RWPE2 (cell line): ENCODE measurements around the gene RBM41.
A peak's percentile ranks its signal among the peaks of the same experiment; 100 is the strongest.
"Not testable (repeated sequence)": the region's sequence is repeated elsewhere in the genome, so short reads cannot be mapped to it uniquely, and the experiment has no call there.

Source experiments
- ATAC-seq: fragments of 200-7000 bp; cut with Tn5 transposase; 3 replicates; pipeline ENCODE4 v1.9.1; 2021; ENCODE audit warnings: low read depth
- DNase-seq: peaks from one replicate; pipeline ENCODE4 v3.0.0-alpha.2; 2020; ENCODE audit warnings: low spot score
- H3K27ac ChIP-seq: fragments of 450-650 bp; 2 replicates; pipeline ENCODE4 v1.5.1; 2017; ENCODE audit warnings: mild to moderate bottlenecking; ENCODE audit not compliant: poor library complexity, severe bottlenecking
- H3K27me3 ChIP-seq: fragments of 250-450 bp; sonication (Bioruptor Pico); 2 replicates; pipeline ENCODE4 v1.5.1; 2021; ENCODE audit warnings: mild to moderate bottlenecking, moderate library complexity; ENCODE audit not compliant: insufficient read depth, poor library complexity, severe bottlenecking
- H3K36me3 ChIP-seq: fragments of 250-450 bp; sonication (Bioruptor Pico); 2 replicates; pipeline ENCODE4 v1.5.1; 2020; ENCODE audit warnings: low read depth, mild to moderate bottlenecking, moderate library complexity
- H3K4me1 ChIP-seq: fragments of 250-450 bp; sonication (Bioruptor Pico); 2 replicates; pipeline ENCODE4 v1.5.1; 2021; ENCODE audit warnings: mild to moderate bottlenecking, moderate library complexity; ENCODE audit not compliant: insufficient read depth, poor library complexity, severe bottlenecking
- H3K4me3 ChIP-seq: fragments of 250-450 bp; sonication (Bioruptor Pico); 2 replicates; pipeline ENCODE4 v1.5.1; 2021; ENCODE audit warnings: mild to moderate bottlenecking, moderate library complexity; ENCODE audit not compliant: severe bottlenecking
- H3K9me3 ChIP-seq: fragments of 250-450 bp; sonication (Bioruptor Pico); 2 replicates; pipeline ENCODE4 v1.5.1; 2021; ENCODE audit warnings: mild to moderate bottlenecking, moderate library complexity; ENCODE audit not compliant: severe bottlenecking
- TF ChIP-seq, protein P1 (sequence below): fragments of 450-650 bp; IDR thresholded peaks from one replicate; pipeline ENCODE4 v1.5.1; 2017; ENCODE audit warnings: mild to moderate bottlenecking, moderate library complexity; ENCODE audit not compliant: poor library complexity, severe bottlenecking

Gene RBM41

DNA sequence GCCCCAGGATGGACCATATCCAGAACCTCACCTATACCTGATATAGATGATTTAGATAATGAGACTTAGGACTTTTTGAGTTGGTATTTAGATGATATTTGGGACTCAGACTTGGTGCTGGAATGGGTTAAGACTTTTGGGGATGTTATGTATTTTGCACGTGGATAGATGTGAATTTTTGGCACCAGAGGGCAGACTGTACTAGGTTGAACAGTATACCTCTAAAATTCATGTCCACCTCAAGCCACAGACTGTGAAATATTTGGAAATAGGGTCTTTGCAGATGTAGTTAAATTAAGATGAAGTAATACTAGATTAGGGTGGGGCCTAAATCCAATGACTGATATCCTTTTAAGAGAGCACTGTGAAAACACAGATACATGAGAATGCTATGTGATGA is 15.6 kb downstream of the RBM41 start:
- Histone ChIP-seq H3K27ac (no peak overlapping the region), H3K4me3 (no peak overlapping the region), H3K36me3 (peaks cover 5% of the 10 kb centered on the region; the same call in 1 of the 2 replicates), H3K9me3 (no peaks in the 10 kb centered on the region), H3K4me1 (no peaks in the 10 kb centered on the region), H3K27me3 (no peaks in the 10 kb centered on the region)
- TF ChIP-seq, protein P1, sequence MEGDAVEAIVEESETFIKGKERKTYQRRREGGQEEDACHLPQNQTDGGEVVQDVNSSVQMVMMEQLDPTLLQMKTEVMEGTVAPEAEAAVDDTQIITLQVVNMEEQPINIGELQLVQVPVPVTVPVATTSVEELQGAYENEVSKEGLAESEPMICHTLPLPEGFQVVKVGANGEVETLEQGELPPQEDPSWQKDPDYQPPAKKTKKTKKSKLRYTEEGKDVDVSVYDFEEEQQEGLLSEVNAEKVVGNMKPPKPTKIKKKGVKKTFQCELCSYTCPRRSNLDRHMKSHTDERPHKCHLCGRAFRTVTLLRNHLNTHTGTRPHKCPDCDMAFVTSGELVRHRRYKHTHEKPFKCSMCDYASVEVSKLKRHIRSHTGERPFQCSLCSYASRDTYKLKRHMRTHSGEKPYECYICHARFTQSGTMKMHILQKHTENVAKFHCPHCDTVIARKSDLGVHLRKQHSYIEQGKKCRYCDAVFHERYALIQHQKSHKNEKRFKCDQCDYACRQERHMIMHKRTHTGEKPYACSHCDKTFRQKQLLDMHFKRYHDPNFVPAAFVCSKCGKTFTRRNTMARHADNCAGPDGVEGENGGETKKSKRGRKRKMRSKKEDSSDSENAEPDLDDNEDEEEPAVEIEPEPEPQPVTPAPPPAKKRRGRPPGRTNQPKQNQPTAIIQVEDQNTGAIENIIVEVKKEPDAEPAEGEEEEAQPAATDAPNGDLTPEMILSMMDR = peak; percentile 47
- 0 out of 3 replicates have a peak, but pooled peaks have one; percentile 25 for ATAC-seq
- no peak for DNase-seq

DNA sequence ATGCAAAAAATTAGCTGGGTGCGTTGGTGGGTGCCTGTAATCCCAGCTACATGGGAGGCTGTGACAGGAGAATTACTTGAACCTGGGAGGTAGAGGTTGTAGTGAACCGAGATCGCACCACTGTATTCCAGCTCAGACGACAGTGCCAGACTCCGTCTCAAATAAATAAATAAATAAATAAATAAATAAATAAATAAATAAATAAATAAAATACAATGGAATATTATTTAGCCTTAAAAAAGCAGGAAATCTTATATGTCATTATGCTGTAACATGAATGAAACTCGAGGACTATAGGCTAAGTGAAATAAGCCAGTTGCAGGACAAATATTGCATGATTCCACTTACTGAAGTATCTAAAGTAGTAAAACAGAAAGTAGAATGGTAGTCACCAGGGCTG is 42.5 kb downstream of the RBM41 start:
- Histone ChIP-seq H3K27me3 (no peaks in the 10 kb centered on the region), H3K36me3 (no peaks in the 10 kb centered on the region), H3K27ac (no peak overlapping the region), H3K9me3 (no peaks in the 10 kb centered on the region), H3K4me3 (no peak overlapping the region), H3K4me1 (no peaks in the 10 kb centered on the region)
- DNase-seq (no peak), ATAC-seq (no peak)
- TF ChIP-seq, protein P1 = no peak

DNA sequence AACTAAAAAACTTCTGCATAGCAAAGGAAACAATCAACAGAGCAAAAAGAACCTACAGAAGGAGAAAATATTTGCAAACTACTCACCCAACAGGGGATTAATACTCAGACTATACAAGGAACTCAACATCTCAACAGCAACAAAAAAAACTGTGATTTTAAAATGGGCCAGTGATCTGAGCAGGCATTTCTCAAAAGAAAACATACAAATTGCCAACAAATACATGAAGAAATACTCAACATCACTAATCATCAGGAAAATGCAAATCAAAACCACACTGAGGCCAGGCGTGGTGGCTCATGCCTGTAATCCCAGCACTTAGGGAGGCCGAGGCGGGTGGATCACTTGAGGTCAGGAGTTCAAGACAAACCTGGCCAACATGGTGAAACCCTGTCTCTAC is 60.9 kb downstream of the RBM41 start:
- not testable (repeated sequence) for H3K9me3 ChIP-seq, H3K27ac ChIP-seq, H3K4me1 ChIP-seq, H3K4me3 ChIP-seq, ATAC-seq, DNase-seq, H3K27me3 ChIP-seq, H3K36me3 ChIP-seq

DNA sequence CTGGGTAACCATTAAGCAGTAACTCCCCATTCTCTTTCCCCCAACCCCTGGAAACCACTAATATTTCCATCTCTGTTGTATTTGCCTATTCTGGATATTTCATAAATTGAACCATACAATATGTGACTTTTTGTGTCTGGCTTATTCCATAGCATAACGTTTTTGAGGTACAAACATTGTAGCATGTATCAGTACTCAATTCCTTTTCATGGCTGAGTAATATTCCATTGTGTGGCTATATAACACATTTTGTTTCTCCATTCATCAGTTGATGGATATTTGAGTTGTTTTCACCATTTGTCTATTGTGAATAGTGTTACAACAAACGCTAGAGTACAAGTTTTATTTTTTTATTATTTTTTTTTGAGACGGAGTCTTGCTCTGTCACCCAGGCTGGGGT is 63.6 kb downstream of the RBM41 start:
- H3K4me3 ChIP-seq = no peak overlapping the region
- DNase-seq = no peak
- H3K27ac ChIP-seq = no peak overlapping the region
- H3K4me1 ChIP-seq = no peaks in the 10 kb centered on the region
- ATAC-seq = no peak
- no peaks in the 10 kb centered on the region for H3K36me3 ChIP-seq
- no peaks in the 10 kb centered on the region for H3K27me3 ChIP-seq
- H3K9me3 ChIP-seq = no peaks in the 10 kb centered on the region
- TF ChIP-seq, protein P1 = no peak

DNA sequence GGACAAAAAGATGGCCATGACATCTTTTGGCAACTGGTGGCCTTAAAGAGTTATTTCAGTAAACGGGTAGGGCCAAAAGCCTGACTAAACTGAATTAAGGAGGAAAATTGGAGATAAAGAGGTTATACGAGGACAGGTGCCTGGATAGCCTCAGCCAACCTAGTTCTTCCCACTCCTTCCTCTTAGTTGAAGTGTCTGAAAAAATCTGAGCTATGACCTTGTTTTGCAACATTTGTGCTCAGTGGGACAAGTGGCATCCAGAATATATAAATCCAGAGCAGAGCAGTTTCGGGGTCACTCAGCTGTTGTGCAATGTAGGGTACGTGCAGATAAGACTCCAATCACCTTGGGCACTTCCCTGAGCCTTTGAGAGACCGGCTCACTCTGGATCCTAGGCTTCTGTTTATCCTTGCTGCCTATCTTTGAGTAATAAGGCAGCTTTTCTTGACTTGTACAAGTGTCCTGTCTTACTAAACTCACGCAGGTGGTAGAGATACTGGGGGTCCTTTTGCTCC is 68.4 kb downstream of the RBM41 start:
- H3K36me3 ChIP-seq = no peaks in the 10 kb centered on the region
- H3K27ac ChIP-seq = no peak overlapping the region
- no peaks in the 10 kb centered on the region for H3K27me3 ChIP-seq
- ATAC-seq = no peak
- H3K4me1 ChIP-seq = no peaks in the 10 kb centered on the region
- H3K4me3 ChIP-seq = no peak overlapping the region
- TF ChIP-seq, protein P1 = no peak
- no peaks in the 10 kb centered on the region for H3K9me3 ChIP-seq
- DNase-seq = no peak
